Medulla oblongata (tissue), 1 donor: ENCODE measurements around the gene PRR7.

Source experiments
- DNase-seq: peaks from one replicate; pipeline ENCODE4 v3.0.0-alpha.2; 2015; ENCODE audit errors: extremely low spot score

The PRR7 gene

DNA sequence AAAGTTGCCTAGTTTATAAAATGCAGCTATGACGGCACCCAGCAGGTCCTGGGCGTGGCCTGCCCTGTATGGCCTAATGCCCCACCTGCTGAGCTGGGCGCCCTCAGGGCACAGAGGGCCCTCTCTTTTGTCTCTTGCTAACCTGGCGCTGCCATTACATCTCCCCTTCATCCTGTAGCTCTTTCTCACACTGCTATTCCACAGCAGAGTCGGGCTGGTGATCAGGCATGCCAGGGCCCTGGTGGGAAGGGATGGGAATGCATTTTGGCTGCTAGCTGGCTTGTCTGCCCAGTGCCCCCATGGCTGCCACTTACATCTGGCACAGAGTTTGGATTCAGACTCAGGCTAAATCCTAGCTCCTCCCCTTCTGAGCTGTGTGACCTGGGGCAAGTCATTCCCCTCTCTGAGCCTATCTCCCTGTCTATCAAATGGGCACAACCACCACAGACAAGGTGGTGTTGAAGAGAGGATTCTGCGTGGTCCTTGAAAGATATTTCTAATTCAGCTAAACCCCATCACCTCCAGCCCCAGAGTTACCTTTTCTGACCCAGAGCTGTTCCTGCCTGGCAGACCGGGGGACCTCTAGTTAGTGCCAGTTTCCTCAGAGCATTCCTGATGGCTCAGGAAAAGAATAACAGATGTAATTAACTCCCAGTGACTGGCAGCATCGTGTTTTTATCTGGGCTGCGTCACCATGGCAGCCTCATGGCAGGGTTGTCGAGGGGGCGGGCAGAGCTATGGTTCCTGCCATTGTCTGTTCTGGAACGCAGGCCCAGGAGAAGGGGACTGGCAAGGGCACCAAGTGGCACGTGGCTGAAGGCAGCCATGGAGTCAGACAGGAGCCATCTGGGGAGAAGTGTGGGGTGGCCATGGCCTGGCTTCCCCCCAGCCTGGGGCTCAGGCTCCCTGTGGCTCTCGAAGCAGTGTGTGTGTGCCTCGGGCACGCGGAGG lies 6.3 kb downstream of the PRR7 start:
- DNase-seq = peak; percentile 46

DNA sequence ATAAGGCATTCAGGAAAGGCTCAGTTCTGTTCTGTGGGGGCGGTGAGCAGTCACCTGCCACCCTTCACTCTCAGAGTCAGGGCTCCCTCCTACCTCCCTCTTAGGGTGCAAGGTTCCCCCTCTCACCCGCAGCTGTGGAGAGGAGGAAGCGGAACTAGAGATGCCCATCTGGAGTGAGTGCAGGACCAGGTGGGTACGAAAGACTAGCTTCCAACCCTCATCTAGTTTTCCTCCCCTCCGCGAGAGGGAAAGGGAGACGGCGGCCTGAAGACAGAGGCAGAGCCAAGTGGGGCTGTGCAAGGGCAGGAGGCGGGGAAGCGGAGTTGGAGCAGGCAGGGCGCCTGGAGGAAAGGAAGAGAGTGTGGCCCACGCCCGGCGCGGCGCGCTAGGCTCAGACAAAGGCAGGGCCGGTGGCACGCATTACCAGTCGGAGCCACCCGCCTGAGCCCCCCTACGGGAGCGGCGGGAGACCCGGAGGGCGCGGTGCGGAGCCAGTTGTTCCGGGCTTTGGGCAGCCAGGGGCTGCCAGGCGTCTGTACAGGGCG lies 7.3 kb downstream of the PRR7 start:
- DNase-seq = peak; percentile 46

DNA sequence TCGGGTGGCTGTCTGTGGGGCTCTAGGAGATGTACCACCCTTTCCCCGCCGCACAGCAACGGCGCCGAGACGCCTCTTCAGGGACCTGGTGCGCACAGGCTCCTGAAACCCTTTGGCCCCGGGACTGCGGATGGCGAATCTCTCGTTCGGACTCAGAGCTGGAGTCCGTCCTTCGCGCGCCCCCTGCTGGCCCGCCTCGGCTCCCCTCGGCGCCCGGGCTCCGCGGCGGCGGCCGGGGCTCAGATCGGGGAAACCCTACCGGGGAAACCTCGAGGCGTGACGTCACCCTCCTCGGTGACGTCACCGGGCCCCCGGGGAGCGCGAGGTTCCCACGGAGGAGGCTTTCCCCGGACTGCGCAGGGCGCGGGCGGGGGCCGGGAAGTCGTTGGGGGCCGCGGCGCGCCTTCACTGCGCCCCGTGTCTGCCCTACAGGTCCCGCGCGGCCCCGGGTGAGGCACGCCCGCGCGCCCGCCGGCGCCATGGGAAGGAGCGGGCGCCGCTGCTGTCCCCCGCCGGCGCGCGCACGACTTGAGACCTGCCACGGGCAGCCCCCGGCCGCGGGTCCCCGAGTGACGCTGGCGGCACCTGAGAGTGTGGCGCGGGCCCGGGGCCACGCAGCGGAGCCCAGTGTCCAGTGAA lies 7.9 kb downstream of the PRR7 start:
- peak; percentile 89 for DNase-seq

- DNase-seq = no peak
Measured at GRCh38 chr5:177455036-177455660, 8.5 kb downstream of the PRR7 start.

GRCh38 chr5:177455661-177456590 lies 9.3 kb downstream of the PRR7 start:
- peak; percentile 85 for DNase-seq

GRCh38 chr5:177456591-177456964 lies 10.0 kb downstream of the PRR7 start:
- no peak for DNase-seq

GRCh38 chr5:177456976-177457851 lies 10.6 kb downstream of the PRR7 start:
- DNase-seq = peak; percentile 91

GRCh38 chr5:177457852-177458681 lies 11.5 kb downstream of the PRR7 start:
- DNase-seq = no peak

DNA sequence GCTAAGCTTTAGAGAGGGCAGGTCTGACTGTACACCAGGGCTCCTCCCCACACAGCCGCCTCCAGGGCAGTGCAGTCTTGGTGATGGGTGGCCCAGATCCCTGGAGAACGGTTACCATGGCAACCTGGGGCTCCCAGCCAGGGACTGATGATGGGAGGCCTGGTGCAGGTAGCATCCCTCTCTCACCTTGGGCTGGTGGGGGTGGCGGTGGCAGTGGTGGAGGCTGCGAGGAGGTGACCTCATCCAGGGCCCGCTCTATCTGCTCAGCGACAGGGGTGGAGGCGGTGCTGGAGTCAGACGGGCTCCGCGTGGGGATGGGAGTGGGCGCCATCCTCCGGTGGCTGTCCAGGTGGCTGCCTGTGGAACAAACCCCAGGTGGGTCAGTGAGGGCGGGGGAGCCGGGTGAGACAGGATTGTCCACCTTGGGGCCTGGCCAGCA lies 12.3 kb downstream of the PRR7 start:
- DNase-seq = no peak

DNA sequence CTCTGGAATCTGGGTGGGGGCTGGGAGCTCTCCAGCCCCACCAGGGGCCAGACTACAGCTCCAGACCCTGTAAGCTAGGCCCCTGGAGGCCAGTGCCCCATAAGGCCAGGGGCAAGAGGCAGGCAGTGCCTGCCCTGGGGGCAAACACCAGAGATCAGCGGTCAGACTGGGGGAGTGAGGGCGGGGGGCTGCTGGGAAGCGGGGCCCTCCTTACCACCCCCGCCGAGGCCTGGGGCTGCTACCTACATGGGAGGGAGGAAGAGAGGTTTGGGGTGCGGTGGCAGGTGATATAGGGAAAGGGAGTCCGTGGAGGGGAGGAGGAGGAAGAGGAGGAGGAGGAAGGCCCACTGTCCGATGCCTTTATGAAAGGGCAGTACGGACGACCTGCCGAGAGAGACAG lies 12.7 kb downstream of the PRR7 start:
- no peak for DNase-seq

GRCh38 chr5:177459819-177460628 lies 13.4 kb downstream of the PRR7 start:
- DNase-seq = no peak

DNA sequence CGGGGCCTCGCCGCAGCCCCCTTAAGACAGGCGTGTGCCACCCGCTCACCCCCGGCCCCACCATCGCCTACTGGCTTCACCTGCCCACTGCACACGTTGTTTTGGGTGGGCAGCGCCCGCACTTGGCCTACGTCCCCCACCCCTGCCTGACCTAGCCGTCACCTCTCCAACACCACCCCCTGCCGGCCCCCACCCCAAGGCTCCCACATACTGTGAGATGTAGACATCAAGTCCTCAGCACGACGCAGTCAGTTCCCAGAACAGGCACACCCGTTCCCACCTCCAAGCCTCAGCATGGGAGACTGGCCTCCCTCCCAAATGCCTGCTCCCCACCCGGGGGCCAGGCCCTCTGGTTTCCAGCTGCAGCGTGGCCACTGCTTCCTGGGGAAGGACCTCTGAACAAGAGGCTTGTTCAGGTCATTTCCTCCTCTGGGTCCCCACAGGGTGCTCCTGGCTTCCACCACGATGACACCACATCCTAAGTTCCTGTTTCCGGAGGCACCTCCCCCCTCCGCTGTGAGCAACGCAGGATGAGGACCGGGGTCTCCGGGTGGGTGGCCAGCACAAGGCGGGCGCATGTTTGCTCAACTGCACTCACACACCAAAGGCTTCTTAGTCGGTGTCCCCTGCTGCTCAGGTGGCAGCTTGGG lies 15.5 kb downstream of the PRR7 start:
- no peak for DNase-seq

GRCh38 chr5:177465044-177465443 lies 18.4 kb downstream of the PRR7 start:
- DNase-seq = no peak

DNA sequence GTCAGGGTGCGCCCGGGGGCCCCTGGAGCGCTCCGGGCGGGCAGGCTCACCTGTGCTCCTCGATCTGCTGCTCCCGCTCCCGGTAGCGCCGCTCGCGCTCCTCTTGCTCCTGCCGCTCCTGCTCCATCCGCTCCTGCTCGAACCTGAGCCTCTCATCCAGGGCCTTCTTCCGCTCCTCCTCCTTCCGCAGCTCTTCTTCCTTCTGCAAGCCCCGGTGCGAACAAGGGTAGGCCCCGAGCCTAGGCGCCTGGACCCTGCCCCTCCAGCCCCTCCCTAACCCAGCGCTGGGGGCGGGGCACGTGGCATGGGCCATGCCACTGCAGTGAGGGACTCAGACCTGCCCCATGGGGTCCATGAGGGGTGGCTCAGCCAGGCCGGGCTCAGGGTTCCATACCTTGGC lies 20.2 kb downstream of the PRR7 start:
- DNase-seq = no peak

- no peak for DNase-seq
Measured at GRCh38 chr5:177467436-177467835, 20.8 kb downstream of the PRR7 start.

DNA sequence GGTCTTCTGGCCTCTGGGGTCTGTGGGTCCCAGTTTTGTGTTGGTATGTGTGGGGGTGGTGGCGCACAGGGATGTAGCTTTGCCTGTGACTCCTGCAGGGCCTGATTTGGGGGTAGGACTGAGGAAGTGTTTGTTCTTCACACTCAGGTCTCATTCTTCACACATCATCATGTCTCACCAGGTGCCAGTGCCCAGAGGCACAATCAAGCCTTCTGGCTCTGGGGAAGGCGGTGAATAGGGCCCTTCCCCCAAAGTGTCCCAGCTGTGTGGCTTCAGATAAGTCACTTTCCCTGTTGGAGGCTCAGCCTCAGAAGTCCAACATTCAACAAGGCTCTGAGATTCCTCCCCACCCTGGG lies 21.7 kb downstream of the PRR7 start:
- no peak for DNase-seq

- DNase-seq = no peak
Measured at GRCh38 chr5:177468685-177469628, 22.3 kb downstream of the PRR7 start.
